ENCODE results near the gene TMCC2.
"Not testable (repeated sequence)": the region's sequence is repeated elsewhere in the genome, so short reads cannot be mapped to it uniquely, and the experiment has no call there.

Gene TMCC2

GRCh38 chr1:205276689-205277065 is 48.9 kb downstream of the TMCC2 start:
- TF ChIP-seq, protein P1, sequence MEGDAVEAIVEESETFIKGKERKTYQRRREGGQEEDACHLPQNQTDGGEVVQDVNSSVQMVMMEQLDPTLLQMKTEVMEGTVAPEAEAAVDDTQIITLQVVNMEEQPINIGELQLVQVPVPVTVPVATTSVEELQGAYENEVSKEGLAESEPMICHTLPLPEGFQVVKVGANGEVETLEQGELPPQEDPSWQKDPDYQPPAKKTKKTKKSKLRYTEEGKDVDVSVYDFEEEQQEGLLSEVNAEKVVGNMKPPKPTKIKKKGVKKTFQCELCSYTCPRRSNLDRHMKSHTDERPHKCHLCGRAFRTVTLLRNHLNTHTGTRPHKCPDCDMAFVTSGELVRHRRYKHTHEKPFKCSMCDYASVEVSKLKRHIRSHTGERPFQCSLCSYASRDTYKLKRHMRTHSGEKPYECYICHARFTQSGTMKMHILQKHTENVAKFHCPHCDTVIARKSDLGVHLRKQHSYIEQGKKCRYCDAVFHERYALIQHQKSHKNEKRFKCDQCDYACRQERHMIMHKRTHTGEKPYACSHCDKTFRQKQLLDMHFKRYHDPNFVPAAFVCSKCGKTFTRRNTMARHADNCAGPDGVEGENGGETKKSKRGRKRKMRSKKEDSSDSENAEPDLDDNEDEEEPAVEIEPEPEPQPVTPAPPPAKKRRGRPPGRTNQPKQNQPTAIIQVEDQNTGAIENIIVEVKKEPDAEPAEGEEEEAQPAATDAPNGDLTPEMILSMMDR (IDR thresholded peaks at IDR 0.05), result no peak
- no peak for DNase-seq (ENCODE audit: low spot score)
- Histone ChIP-seq H3K27ac (no peak overlapping the region), H3K4me3 (no peak overlapping the region)

GRCh38 chr1:205279986-205280385 is 52.2 kb downstream of the TMCC2 start:
- Histone ChIP-seq H3K4me3 (no peak overlapping the region), H3K27ac (no peak overlapping the region)
- DNase-seq (ENCODE audit: low spot score), result no peak
- TF ChIP-seq, protein P1 (IDR thresholded peaks at IDR 0.05), result no peak

GRCh38 chr1:205280666-205281395 is 53.1 kb downstream of the TMCC2 start:
- H3K4me3 ChIP-seq; H3K27ac ChIP-seq; DNase-seq (ENCODE audit: low spot score): not testable (repeated sequence)

DNA sequence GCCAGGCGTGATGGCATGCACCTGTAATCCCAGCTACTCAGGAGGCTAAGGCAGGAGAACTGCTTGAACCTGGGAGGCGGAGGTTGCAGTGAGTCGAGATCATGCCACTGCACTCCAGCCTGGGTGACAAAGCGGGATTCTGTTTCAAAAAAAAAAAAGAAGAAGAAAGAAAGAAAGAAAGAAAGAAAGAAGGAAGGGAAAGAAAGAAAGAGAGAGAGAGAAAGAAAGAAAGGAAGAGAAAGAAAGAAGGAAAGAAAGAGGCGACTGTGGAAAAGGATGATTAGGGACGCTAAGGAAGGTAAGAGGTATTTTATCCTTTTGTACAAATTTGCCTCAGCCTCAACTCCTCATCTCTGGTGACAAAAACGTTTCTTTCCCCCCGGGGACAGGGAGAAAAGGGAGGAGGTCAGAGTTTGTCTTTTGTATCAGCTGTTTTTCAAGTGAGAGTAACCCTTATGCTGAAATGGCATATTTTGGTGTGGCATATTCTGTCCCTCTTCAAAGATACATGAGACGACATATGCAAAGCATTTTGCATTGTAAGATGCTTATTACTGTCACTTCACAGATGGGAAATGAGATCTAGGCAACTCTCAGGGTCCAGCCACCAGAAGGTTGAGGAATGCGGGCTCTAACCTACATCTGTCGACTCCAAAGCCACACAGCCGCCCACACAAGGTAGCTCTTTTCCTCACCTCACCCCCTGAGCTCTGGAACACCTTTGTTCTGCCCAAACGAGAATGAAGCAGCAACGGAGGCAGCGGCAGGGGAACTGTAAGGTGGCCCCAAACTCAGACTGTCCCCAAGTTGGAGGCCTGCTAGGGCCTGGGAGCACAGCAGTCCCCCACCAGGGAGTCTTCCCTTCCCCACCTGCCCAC is 55.8 kb downstream of the TMCC2 start:
- DNase-seq (ENCODE audit: low spot score), result no peak
- Histone ChIP-seq H3K4me3 (no peak overlapping the region), H3K27ac (no peak overlapping the region)
- TF ChIP-seq, protein P1 (IDR thresholded peaks at IDR 0.05), result no peak

DNA sequence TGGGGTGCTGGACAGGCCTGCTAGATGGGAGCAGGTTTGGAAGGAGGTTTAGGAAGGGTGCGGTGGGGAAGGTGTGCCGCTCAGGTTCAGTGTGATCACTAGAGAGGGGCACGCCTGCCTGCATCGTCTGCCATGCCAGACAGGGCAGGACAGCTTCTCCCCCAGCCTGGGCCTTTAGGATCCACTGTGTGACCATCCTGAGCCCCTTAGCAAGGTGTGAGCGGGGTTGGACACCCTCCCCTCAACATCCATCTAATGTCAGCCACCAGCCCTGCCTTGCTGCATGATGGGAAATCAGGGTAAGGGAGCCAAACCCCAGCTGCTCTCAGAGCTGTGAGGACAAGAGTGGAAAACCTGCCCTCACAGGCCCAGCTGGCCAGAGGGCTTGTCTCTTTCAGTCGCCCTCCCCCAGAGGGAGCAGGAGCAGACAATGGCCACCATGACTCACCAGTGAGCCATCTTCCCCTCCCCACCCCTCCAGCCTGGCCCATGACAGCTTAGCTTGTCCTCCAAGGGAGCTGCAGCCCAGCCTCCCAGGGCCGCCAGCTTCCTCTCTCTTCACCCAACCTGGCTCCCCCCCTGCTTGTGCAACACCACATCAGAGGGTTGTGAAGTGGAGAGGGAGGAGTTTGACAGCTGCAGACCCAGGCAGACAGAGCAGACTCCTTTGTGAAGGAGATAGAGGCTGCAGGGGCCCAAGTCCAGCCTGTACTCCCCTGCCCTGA is 56.8 kb downstream of the TMCC2 start:
- DNase-seq (ENCODE audit: low spot score), result peak; percentile 81
- H3K4me3 ChIP-seq, result no peak overlapping the region
- TF ChIP-seq, protein P1 (IDR thresholded peaks at IDR 0.05), result no peak
- peak overlapping the region in 1 of 2 donors; percentile 66 for H3K27ac ChIP-seq

DNA sequence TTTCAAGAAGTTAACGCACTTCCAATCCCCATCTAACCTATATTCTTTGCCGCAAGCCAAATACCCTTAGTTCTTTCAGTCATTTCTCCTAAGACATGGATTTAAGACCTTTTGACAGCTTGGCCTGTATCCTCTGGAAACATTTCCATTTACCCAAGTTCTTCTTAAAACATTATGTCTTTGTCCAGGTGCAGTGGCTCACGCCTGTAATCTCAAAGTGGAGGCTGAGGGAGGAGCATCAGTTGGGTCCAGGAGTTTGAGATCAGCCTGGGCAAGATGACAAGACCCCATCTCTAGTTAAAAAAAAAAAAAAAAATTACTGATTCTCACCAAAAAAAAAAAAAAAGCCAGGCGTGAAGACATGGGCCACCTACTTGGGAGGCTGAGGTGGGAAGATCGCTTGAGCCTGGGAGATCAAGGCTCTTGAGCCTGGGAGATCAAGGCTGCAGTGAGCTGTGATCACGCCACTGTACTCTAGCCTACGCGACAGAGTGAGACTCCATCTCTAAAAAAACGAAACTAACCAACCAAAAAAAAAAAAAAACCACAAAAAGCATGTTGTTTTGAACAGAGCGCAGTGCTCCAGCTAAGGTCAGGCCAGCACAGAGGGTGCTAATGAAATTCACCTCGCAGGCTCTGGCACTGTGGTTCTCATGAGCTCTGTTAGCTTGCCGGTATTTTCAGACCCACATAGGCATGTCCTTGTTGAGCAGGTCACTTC is 57.8 kb downstream of the TMCC2 start:
- no peak for DNase-seq (ENCODE audit: low spot score)
- TF ChIP-seq, protein P1 (IDR thresholded peaks at IDR 0.05), result no peak
- H3K4me3 ChIP-seq, result no peak overlapping the region
- H3K27ac ChIP-seq, result peak overlapping the region in 1 of 2 donors; percentile 5
